ENCODE measurements around the gene MVB12A.
A peak's percentile ranks its signal among the peaks of the same experiment; 100 is the strongest.

The MVB12A gene

GRCh38 chr19:17419621-17420474 is at the start of gene MVB12A:
MVB12A (plus strand) TSS chr19:17420047; CDS start chr19:17420136, 89 bp downstream.
- DNase-seq (ENCODE audit: low read depth in 2 of 2), result peak; percentile 98

DNA sequence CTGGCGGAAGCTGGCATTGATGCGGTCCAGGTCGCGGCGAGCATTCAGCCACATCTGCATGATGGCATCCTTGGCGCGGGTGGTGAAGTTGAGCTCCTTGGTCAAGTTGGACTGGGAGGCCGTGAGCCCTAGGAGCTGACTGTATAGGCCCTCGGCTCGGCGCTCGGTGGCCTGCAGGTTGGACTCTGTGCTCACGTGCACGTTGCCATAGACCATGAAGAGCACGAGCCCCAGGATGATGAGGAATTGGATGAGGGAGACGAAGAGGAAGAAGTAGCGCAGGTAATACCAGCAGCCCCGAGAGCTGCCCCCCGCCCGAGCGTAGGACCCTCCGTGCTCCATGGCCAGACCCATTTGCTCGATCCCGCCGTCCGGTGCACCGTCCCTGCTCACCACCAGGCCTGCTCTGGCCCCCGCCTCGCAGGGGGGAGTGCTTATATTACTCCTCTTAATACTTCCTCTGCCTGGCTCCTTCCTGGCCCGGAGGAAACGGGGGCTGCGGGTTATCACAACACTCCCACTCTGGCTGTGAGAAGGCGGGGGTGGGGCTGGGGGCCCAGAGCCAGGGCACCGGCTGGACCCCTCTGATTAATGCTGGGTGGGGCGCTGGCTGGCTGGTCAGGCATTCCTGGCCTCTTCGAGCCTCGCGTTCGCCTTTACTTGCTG is 42.8 kb upstream of the MVB12A start, which contains the start of gene PLVAP:
TSS of gene PLVAP (minus strand) at position 408 of the 666 bp plus-strand sequence. CDS start at position 354, 54 bp downstream.
- no peak for DNase-seq (ENCODE audit: low read depth in 2 of 2)

DNA sequence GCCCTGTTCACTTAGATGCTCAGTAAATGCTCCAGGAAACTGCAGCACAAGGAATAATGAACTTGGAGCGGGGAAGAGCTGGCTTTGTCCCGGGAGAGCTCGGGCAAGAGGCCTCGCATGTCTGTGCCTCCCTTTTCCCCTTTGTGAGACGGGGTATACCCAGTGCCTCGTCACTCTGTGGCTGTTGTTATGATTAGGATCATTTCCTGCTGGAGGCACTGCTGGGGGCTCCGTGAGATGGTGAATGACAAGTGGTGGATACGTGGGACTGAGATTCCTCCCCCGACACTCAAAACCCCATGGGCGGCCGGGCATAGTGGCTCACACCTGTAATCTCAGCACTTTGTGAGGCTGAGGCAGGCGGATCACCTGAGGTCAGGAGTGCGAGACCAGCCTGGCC is 41.6 kb upstream of the MVB12A start:
- no peak for DNase-seq (ENCODE audit: low read depth in 2 of 2)

DNA sequence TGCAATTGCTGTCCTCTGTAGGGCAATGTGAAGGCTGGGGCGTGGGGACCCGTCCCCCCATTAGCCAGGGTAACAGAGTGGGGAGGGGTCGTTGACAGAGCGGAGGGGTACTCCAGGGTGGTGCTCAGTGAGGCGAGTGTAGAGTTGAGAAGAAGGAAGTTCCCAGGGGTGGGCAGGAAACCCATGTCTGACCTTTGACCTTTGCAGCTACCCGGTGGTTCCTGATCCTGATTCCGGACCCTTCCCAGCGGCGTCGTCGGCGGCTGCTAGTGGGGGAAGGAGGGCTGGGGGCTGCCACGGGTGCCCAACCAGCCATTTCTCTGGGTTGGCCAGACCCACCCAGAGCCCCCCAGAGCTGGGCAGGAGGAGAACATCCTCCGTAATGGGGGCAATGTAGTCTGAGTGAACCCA is 40.6 kb upstream of the MVB12A start:
- DNase-seq (ENCODE audit: low read depth in 2 of 2), result no peak

DNA sequence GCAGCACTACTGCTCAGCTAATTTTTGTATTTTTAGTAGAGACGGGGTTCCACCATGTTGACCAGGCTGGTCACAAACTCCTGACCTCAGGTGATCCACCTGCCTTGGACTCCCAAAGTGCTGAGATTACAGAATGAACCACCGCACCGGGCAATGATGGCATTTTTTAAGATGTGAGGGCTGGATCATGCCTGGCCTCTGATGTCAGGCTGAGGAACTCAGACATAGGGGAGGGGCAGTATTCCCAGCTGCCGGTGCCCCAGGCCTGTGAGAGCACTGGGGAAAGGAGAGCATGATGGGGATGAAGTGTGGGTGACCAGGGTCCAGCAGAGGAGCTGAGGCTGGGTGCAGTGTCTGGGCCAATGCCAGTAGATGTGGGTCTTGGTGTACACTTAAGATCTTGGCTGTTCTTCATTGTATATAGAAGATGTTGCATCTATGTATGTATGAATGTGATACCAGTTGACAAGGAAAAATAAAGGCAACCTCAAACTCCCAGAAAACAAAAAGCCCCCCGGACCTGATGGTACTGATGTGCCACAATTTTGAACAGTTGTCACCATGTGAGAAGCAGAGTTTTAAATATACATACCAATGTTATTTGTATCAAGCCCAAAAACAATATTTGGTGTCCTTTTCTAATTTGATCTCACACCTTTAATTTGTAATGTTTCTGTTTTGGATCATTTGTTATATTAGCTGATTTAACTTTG is 39.3 kb upstream of the MVB12A start:
- no peak for DNase-seq (ENCODE audit: low read depth in 2 of 2)

DNA sequence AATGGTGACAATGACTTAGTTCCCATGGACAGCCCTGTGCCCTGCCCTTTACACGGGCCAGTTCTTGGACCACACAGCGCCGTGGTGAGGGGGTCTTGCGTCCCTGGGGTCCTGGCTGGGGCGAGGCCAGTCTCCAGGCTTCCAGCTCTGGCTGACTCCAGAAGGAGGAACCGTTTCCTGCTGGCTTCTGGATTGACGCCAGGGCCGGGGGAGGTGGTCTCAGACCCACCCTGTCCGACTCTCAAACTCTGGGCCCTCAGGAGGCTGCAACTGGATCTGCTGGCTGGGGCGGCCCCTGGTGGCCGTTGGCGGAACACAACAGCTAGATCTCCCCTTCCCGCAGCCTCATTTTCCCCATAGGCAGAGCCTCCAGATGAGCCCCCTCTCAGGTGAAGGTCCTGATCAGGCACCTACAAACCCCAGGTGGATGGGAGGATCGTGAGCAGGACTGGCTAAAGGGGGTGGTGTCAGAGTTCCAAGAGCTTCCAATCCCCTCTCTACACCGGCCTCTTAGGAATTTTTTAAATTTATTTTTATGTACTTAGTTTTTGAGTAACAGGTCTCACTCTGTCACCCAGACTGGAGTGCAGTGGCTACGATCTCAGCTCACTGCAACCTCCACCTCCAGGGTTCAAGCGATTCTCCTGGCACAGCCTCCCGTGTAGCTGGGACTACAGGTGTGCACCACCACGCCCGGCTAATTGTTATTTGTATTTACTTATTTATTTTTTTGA is 33.8 kb upstream of the MVB12A start:
- peak in 1 of 2 experiments; percentile 20 for DNase-seq (ENCODE audit: low read depth in 2 of 2)

DNA sequence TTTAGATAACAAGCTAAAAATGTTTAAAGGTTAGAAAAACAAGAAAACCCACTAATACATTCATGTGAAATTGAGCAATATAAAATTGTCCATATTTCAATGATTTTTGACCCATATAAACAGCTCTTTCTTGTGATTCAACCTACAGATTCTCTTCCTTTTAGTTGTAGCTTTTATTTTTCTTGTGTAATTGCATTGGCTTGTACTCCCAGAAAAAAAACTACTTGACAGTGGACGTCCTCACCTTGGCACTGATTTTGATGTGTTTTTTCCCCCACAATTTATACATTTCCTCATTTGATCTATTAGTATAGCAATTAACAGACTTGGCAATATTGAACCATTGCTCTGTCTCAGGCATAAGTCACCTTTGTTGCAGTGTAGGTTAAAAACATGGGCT is 30.6 kb upstream of the MVB12A start:
- DNase-seq (ENCODE audit: low read depth in 2 of 2), result no peak

GRCh38 chr19:17389957-17390664 is 29.7 kb upstream of the MVB12A start:
- no peak for DNase-seq (ENCODE audit: low read depth in 2 of 2)

DNA sequence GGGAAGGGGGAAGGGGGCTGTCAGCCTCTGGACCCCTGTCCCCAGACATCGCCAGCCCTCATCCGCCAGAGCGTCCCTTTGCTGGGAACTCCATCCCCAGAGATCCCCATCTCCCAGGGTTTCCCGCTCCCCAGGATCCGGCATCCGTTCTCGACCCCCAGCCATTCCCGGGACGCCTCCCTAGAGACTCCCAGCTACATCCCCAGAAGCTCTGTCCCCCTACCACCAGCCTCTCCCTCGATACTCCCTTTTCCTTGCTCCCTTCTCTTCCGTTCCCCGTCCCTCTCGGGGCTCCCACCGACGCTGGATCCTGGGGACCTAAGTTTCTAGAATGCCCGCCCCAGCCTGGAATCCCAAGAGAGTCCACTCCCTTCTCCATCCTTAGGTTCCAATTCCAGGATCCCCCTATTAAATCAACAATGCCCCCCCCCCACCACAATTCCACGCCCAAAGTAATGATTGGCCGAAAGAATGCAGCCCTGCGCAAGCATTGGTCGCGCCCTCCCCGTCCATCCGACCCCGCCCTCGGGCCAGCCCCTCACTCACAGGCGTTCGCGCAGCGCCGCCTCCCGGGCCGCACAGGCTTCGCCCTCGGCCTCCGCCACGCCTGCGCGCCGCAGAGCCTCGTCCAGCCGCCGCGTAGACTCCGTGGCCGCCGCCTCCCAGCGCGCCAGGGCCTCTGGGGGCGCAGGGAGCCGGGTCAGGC is 29.0 kb upstream of the MVB12A start:
- peak; percentile 74 to 80 for DNase-seq (ENCODE audit: low read depth in 2 of 2)

DNA sequence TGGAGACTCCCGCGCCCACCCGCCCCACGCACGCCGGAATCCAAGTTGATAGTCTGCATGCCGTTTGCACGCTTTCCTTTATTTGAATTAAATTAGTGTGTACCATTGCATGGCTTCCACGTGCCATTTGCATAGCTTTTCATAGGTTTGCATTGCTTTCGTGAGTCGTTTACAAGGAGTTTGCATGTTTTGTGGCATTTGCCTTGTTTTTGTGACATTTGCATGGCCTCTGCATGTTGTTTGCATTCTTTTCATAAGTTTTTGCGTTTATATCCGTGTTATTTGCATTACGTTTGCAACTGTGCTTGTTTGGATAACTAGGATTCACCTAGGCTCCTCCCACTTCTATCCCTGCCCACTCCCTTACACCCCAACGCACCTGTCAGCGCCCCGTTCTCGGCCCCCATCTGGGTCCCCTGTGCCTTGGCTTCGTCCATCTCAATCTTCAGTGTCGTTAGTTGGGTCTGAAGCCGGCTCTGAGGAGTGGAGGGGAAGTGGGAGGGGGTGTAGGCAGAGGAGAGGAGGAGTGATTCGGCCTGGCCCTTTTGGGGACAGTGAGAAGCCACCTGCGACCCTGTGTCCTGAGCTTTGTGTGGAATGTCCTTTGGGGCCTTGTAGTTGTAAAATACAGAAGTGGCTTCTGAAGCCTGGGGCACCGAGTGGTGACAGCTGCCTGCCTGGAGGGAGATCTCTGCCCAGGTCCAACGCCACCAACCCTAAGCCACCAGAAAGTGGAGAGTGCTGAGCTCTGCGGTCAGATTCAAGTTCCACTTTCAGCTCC is 28.3 kb upstream of the MVB12A start:
- no peak for DNase-seq (ENCODE audit: low read depth in 2 of 2)

- DNase-seq (ENCODE audit: low read depth in 2 of 2), result no peak
Measured at GRCh38 chr19:17393002-17393401, 26.8 kb upstream of the MVB12A start.

DNA sequence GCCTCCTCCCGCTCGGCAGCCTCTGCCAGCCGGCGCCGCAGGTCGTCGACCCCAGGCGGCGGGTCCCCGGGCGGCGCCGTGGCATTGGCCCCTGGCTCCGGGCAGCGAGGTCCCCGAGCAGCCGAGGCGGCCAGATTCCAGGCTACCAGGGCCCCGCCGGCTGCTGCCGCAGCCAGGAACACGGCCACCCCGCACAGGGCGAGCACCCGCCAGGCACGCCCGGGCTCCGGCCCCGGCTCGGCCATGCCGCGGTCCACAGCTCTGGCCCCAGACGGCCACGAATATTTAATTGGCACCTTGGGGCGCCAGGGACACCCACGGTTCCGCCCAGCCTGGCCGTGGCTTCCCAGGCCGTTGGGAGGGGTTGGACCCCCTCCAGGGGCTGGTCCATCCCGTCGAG is 25.9 kb upstream of the MVB12A start, which contains the start of gene CCDC194:
TSS of gene CCDC194 (minus strand) at position 283 of the 400 bp plus-strand sequence. CDS start at position 245, 38 bp downstream.
- DNase-seq (ENCODE audit: low read depth in 2 of 2), result no peak

DNA sequence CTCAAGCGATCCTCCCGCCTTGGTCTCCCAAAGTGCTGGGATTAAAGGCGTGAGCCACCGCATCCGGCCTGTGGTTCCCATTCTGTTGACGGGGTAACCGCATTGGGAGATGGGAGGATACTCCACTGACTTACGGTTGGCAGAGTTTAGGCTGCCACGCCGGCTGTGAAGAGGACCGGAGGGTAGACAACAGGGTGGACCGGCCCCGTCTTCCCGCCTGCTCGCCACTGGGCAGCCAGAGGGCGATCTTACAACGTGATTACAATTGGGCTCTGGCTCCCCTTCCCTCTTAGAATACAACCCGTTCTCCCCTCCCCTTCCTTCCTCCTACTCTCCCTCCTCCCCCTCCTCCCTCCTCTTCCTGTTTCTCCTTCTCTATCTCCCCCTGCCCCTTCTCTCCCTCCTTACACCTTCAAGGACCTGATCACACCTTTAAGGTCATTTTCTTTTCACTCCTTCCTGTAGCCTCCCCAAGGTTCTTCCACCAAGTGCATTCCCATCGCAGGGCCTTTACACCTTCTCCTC is 24.9 kb upstream of the MVB12A start:
- DNase-seq (ENCODE audit: low read depth in 2 of 2), result no peak

DNA sequence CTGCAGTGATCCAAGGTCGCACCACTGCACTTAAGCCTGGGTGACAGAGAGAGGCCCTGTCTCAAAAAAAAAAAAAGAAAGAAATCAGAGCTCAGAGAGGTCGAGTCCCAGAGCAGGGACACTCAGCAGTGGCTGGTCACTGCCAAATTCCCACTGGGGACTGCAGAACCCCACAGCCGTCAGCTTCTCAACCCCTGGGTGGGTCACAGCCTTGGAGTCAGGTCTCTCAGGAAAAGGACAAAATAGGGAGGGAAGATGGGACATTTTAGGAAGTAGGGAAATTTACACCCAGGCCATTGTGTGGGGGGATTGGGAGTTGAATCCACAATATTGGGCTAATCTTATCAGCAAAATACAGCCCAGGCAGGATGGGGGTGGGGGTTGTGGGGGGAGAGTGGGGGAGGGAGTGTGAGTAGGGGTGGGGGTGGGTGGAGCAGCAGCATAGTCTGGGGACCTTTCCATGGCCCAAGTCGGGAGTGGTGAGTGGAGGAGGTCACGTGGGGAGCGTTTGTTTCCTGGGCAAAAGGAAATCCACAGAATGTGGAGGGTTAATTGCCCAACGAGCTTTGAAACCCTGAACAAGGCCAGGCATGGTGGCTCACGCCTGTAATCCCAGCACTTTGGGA is 20.8 kb upstream of the MVB12A start:
- no peak for DNase-seq (ENCODE audit: low read depth in 2 of 2)

- no peak for DNase-seq (ENCODE audit: low read depth in 2 of 2)
Measured at GRCh38 chr19:17401628-17402027, 18.2 kb upstream of the MVB12A start.

GRCh38 chr19:17402982-17403855 is 16.6 kb upstream of the MVB12A start:
- no peak for DNase-seq (ENCODE audit: low read depth in 2 of 2)

DNA sequence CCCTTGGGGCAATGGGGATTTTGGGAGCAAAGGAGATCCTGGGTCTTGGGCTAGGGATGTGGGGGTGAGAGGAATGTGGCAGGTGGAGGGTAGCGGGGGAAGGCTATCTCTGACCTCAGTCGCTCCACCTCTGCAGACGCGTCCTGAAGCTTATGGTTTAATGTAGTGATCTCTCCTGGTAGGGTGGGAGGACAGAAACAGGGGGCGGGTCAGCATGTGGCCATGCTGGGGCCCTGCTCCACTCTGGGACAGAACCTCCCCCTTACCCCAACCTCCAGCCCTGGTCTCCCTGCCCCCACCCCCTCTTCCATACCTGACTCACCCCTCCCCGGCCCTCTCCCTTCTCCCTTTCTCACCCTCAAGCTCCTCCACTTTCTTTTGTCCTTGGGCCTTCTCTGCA is 15.8 kb upstream of the MVB12A start:
- DNase-seq (ENCODE audit: low read depth in 2 of 2), result no peak
